ENCODE data around the gene PRKG2. TPM values are rescaled to one million over a fixed set of nuclear protein-coding genes. Genes with fewer than 3 reads are reported as not detected.

PRKG2 gene
- polyA plus RNA-seq, 1 of the 3 experiments (the other 2 are of a cell fraction): not detected

GRCh38 chr4:81039351-81039972 lies 175.6 kb downstream of the PRKG2 start:
- Histone ChIP-seq H4K20me1 (ENCODE audit: insufficient read depth) (no peaks in the 10 kb centered on the region), H3K9me3 (no peaks in the 10 kb centered on the region), H3K27me3 (ENCODE audit: insufficient read depth) (peaks cover 12% of the 10 kb centered on the region; the same call in 1 of the 2 replicates), H3K79me2 (ENCODE audit: insufficient read depth) (no peaks in the 10 kb centered on the region), H3K9me2 (no peaks in the 10 kb centered on the region), H3K27ac (ENCODE audit: low read depth in 2 of 2, low read length in 1 of 2) (no peak overlapping the region), H3K9ac (no peak overlapping the region), H3F3A (replicated peaks; ENCODE audit: insufficient read depth) (no peaks in the 10 kb centered on the region), H2AFZ (ENCODE audit: low read depth) (no peak overlapping the region), H3K4me2 (no peak overlapping the region), H3K36me3 (replicated peaks in 1 of 2; ENCODE audit: control insufficient read depth in 1 of 2, insufficient read depth in 2 of 2, low read length in 1 of 2) (no peaks in the 10 kb centered on the region), H3K4me1 (ENCODE audit: control insufficient read depth in 1 of 2, insufficient read depth in 2 of 2, low read depth in 1 of 2, low read length in 1 of 2) (no peaks in the 10 kb centered on the region; a peak in 1 of 4 replicates), H3K4me3 (ENCODE audit: low read depth in 2 of 2, low read length in 1 of 2) (no peak overlapping the region)
- 3% methylated on average over 4 of the region's 4 CpGs for WGBS (ENCODE audit: low lambda C conversion rate)
- CTCF ChIA-PET: interaction anchor here (0.8 to 2.4 kb wide), 12 partner anchors 9 to 677 kb away, joined by 3 to 26 read pairs (median 6); partner anchors contain the start of gene BMP3
- TF ChIP-seq ZBTB33 (IDR thresholded peaks at IDR 0.05; ENCODE audit: borderline replicate concordance, low read depth) (no peak), CTCF (IDR thresholded peaks at IDR 0.05) (no peak), CHD2 (IDR thresholded peaks at IDR 0.05; ENCODE audit: low read length, partially characterized antibody) (no peak), TCF12 (IDR thresholded peaks at IDR 0.05) (no peak), TEAD4 (IDR thresholded peaks at IDR 0.05; ENCODE audit: borderline replicate concordance, insufficient read depth) (no peak), SMC3 (IDR thresholded peaks at IDR 0.05; ENCODE audit: low read depth, low read length) (no peak), GATA2 (CRISPR knock-in tag; IDR thresholded peaks at IDR 0.05) (no peak), SIN3A (IDR thresholded peaks at IDR 0.05; ENCODE audit: borderline replicate concordance, low read depth, low read length) (no peak), RAD21 (IDR thresholded peaks at IDR 0.05; ENCODE audit: low read length) (no peak), FOXJ3 (CRISPR knock-in tag; IDR thresholded peaks at IDR 0.05) (no peak), PBX3 (IDR thresholded peaks at IDR 0.05) (no peak), NFIC (IDR thresholded peaks at IDR 0.05; ENCODE audit: borderline replicate concordance) (no peak), GABPA (IDR thresholded peaks at IDR 0.05; ENCODE audit: low read depth) (no peak), FOXM1 (IDR thresholded peaks at IDR 0.05; ENCODE audit: low read depth) (no peak), REST (IDR thresholded peaks at IDR 0.05; ENCODE audit: low read depth, low read length) (no peak), FOSL2 (IDR thresholded peaks at IDR 0.05; ENCODE audit: borderline replicate concordance, low read depth) (no peak), MEF2A (IDR thresholded peaks at IDR 0.05; ENCODE audit: borderline replicate concordance, low read depth) (no peak), YY1 (IDR thresholded peaks at IDR 0.05; ENCODE audit: low read depth) (no peak), POLR2AphosphoS5 (IDR thresholded peaks at IDR 0.05; ENCODE audit: low read depth, low read length) (no peak), RCOR1 (IDR thresholded peaks at IDR 0.05; ENCODE audit: low read length) (no peak)
- DNase-seq: no peak
- POLR2A ChIA-PET: no interaction called here
